Measurements from ENCODE around the gene WWOX. TPM values are rescaled to one million over a fixed set of nuclear protein-coding genes. Genes with fewer than 3 reads are reported as not detected.

Gene WWOX
- total RNA-seq, 1 donor from 2014 or later, result 19.1 TPM

GRCh38 chr16:78189121-78189520 is 89.7 kb downstream of the WWOX start:
- DNase-seq (ENCODE audit: extremely low read depth, low read depth, low spot score), result no peak

GRCh38 chr16:78192734-78193488 is 93.5 kb downstream of the WWOX start:
- DNase-seq (ENCODE audit: extremely low read depth, low read depth, low spot score), result no peak

- no peak for DNase-seq (ENCODE audit: extremely low read depth, low read depth, low spot score)
These were observed 95.5 kb downstream of the WWOX start for GRCh38 chr16:78194948-78195347.

DNA sequence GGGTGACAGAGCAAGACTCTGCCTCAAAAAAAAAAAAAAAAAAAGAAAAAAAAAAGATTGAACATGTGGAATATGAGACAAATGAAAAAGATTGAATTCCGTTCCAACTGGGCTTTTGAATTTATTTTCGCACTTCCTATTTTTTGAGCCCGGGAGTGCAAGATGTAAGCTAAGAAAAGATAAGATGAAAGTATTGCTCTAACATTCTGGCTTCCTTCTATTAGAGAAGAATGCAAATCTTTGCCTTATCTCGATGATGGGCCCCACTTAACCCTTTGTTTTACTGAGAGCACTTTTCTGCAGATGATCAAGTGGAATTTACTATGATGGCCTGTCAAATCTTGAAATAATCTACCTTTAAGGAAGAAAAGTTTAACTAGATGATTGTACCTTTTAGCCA is 96.3 kb downstream of the WWOX start:
- DNase-seq (ENCODE audit: extremely low read depth, low read depth, low spot score), result no peak

GRCh38 chr16:78196502-78196901 is 97.0 kb downstream of the WWOX start:
- no peak for DNase-seq (ENCODE audit: extremely low read depth, low read depth, low spot score)

DNA sequence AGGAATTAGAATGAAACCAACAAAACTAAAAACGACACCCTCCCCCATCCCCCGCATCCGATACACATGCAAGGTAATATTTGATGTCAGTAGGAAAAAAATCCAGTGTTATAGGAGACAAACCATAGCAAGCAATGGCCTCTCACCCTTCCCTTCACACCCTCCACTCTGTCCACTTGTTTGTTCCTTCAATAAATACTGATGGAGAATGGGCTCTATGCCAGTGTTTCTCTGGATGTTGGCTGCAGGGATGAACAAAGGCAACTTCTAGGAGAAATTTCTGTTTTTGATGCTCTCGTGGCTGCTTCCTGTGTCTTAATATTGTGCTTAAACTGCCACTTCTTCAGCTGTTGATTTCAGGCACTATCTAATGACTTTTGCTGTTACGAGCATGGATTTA is 98.8 kb downstream of the WWOX start:
- DNase-seq (ENCODE audit: extremely low read depth, low read depth, low spot score), result no peak

- DNase-seq (ENCODE audit: extremely low read depth, low read depth, low spot score), result no peak
These were observed 100.0 kb downstream of the WWOX start for GRCh38 chr16:78199325-78200022.

DNA sequence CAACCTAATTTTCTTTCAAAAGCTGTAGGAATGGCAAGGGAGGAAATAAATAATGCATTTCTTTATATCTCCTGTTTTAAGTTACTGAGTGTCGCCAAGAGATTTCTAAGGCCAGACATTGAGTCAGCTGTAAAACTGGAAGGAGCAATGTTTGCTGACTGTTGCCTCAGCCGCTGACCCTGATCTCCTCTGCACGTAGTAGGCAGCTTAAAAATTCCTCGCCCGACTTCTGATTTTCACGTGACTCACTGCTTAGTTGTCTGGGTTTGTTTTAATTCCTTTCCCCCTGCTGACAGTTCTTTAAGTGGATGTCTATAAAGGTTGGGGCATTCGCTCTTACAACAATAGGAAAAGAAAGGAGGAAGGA is 100.6 kb downstream of the WWOX start:
- no peak for DNase-seq (ENCODE audit: extremely low read depth, low read depth, low spot score)

GRCh38 chr16:78200623-78201096 is 101.2 kb downstream of the WWOX start:
- DNase-seq (ENCODE audit: extremely low read depth, low read depth, low spot score), result no peak

DNA sequence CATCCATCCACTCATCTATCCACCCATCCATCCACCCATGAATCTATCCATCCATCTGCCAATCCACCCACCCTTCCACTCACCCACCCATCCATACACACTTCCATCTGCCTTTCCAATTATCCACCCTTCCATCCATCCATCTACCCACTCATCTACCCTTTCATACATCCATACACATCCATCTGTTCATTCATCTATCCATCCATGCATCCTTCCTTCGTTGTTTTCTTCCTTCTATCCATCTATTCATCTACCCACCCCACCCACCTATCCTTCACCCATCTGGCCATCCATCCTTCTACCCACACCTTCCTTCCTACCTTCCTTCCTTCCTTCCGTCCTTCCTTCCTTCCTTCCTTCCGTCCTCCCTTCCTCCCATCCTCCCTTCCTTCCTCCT is 106.1 kb downstream of the WWOX start:
- no peak for DNase-seq (ENCODE audit: extremely low read depth, low read depth, low spot score)

DNA sequence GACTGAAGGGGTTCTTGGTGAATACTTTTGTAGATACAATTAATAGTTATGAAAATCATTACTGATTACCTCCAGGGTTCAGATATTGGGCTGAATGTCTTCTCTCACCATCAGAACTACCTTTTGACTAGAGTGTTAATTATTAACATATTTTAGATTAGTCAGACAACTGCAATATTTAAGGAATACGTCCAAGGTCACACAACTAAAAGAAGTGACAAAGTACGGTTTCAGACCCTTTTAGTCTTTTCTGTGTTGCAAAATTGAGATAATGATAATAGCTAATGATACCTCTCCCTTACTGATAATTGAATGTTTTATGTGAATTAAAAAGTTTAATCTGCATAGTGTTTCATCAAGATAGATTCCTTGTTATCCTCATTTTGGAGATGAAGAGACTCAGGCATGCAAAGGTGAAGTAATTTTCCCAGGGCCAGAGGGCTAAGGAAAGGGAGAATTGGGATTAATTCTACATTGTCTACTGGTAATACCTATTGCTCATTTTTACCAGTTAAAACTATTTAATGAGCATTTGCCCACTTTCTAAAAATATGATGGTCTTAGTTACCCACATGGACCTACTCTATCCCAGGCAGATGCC is 107.3 kb downstream of the WWOX start:
- DNase-seq (ENCODE audit: extremely low read depth, low read depth, low spot score), result no peak

DNA sequence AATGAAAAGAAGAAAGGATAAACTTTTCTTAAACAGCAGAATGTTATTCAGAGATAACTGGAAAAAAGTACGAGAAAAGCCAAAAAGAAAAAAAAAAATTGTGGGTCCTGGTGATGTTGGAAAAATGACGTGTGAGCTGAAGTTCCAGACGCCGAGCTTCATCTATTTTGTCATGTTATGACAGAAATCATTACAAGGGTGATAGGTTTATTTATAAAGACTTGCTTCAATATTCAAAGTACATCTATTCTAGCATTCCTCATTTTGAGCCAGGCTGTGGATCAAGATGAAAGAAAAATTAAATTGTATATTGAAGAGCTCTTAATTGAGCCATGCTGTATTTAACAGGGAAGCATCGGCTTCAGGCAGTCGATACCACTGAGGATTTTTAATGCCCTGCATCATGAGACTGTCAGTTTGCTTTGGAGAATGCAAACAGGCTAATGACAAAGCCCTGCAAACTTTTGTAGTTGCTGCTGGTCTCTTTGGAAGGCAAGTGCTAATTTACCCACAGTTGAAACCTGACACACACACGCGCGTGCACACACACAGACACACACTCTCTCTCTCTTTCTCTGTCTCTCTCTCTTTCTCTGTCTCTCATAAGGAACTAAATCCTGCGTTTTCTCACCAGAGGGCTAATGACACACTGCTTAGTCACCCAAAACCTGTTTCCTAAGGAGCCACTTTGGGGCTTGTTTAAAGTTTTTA is 110.7 kb downstream of the WWOX start:
- DNase-seq (ENCODE audit: extremely low read depth, low read depth, low spot score), result no peak

DNA sequence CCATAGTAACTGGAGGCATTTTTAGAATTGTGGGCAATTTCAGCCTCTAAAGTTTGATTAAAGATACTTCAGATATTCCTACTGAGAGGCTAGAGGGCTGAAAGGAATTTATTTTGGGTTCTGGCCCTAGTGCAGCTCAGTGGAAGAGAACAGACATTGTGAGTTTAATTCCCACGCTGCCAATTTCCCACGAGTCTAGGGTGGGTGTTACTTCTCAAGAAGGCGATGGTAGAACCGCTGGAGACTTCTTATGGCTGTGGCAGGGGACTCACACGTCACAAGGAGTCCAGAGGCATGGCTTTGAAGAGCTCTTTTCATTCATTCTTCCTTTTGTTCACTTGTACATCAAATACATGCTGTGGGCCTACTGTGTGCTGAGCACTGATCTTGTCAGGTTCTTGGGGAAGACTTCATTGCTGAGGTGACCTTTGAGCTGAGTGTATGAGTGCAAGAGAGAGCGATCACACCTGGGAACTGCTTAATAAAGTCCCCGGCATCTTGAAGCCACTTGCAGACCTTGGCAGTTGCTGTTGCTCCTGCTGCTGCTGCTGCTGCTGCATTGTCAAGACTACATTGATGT is 111.7 kb downstream of the WWOX start:
- DNase-seq (ENCODE audit: extremely low read depth, low read depth, low spot score), result no peak

DNA sequence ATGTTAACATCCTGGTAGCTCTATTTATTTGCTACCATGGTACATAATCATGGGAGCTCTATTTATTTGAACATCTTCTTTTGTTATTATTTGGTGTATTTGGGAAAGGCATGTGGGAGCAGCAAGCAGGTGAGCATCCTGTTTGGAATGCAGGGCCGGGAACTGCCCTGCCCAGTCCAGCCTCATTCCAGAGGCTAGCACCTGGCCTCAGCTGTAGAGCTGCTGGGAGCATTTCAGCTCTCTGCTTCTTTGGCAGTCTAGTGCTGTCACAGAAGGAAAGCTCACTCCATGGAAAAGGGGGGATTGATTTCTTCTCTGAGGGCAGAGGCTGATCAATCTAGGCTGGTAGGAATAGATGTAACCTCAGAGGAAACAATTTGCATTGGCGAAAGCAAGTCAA is 112.5 kb downstream of the WWOX start:
- DNase-seq (ENCODE audit: extremely low read depth, low read depth, low spot score), result no peak

GRCh38 chr16:78212674-78213073 is 113.2 kb downstream of the WWOX start:
- DNase-seq (ENCODE audit: extremely low read depth, low read depth, low spot score), result no peak

DNA sequence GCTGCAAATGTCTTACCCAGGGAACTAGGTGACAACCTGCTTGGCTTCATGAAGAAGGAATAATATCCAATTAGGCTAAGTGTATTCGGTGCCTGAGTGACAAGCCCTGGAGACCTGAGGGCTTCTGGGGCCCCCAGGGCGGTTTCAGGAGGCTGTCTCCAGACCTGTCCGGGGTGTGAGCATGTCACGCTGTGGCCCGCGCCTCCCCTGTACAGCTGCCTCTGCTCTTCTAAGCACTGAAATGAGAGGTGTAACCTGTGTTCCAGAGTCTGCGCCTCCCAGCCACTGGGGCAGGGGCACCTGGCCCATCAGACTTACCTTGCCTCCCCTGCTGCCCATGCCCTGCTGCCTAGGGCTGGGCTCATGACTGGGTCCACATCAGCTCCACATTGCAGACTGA is 114.3 kb downstream of the WWOX start:
- DNase-seq (ENCODE audit: extremely low read depth, low read depth, low spot score), result no peak

DNA sequence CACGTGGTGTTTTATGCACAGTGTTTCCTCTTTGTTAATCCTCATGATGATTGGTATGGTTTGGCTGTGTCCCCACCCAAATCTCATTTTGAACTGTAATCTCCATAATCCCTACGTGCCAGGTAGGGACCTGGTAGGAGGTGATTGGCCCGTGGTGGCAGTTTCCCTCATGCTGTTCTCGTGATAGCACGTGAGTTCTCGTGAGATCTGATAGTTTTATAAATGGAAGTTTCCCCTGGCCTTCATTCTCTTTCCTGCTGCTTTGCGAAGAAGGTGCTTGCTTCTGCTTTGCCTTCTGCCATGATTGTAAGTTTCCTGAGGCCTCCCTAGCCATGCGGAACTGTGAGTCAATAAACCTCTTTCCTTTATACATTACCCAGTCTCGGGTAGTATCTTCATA is 115.8 kb downstream of the WWOX start:
- DNase-seq (ENCODE audit: extremely low read depth, low read depth, low spot score), result no peak

GRCh38 chr16:78216166-78216745 is 116.8 kb downstream of the WWOX start:
- DNase-seq (ENCODE audit: extremely low read depth, low read depth, low spot score), result no peak

- DNase-seq (ENCODE audit: extremely low read depth, low read depth, low spot score), result no peak
These were observed 117.8 kb downstream of the WWOX start for GRCh38 chr16:78217276-78217675.

GRCh38 chr16:78218279-78218678 is 118.8 kb downstream of the WWOX start:
- DNase-seq (ENCODE audit: extremely low read depth, low read depth, low spot score), result no peak
